GM13977 (cell line): ENCODE measurements around the gene ZNF217.
"Not testable (repeated sequence)": the region's sequence is repeated elsewhere in the genome, so short reads cannot be mapped to it uniquely, and the experiment has no call there.

Source experiments
- DNase-seq: peaks from one replicate; pipeline ENCODE4 v3.0.0; 2012; ENCODE audit warnings: low spot score
- in situ Hi-C: fragments of 300-500 bp; cut with MboI; formaldehyde crosslinking; loops from one replicate; pipeline ENCODE4 v1.12.0; 2022; ENCODE audit warnings: low sequenced_read_pairs, low pct_unique_long_range_greater_than_20kb, mixed read lengths, inconsistent platforms; ENCODE audit not compliant: unreplicated experiment
- TF ChIP-seq, protein P1 (sequence below): IDR thresholded peaks from 2 replicates; pipeline ENCODE4 v1.5.1; 2012; ENCODE audit warnings: mild to moderate bottlenecking, control low read depth; ENCODE audit not compliant: insufficient read depth; ENCODE audit errors: extremely low read depth, missing control alignments

ZNF217 gene

DNA sequence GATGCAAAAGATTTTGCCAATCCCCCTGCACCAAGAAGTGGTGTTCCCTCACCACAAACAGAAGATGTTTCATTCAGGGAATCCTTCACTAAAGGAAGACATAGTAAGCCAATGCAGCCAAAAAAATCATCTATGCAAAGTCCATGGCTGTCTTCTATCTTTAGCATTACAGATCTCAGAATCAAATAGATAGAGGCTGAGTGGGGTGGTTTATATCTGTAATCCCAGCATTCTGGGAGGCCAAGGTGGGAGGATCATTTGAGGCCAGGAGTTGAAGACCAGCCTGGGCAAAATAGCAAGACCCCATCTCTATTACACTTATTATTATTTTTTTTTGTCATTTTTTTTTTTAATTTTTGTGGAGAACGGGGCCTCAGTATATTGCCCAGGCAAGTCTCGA, 32.9 kb upstream of the ZNF217 start:
- in situ Hi-C loops, result no loop called here
- no peak for DNase-seq
- TF ChIP-seq, protein P1, sequence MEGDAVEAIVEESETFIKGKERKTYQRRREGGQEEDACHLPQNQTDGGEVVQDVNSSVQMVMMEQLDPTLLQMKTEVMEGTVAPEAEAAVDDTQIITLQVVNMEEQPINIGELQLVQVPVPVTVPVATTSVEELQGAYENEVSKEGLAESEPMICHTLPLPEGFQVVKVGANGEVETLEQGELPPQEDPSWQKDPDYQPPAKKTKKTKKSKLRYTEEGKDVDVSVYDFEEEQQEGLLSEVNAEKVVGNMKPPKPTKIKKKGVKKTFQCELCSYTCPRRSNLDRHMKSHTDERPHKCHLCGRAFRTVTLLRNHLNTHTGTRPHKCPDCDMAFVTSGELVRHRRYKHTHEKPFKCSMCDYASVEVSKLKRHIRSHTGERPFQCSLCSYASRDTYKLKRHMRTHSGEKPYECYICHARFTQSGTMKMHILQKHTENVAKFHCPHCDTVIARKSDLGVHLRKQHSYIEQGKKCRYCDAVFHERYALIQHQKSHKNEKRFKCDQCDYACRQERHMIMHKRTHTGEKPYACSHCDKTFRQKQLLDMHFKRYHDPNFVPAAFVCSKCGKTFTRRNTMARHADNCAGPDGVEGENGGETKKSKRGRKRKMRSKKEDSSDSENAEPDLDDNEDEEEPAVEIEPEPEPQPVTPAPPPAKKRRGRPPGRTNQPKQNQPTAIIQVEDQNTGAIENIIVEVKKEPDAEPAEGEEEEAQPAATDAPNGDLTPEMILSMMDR, result no peak

GRCh38 chr20:53625311-53626129, 31.9 kb upstream of the ZNF217 start:
- TF ChIP-seq, protein P1, result no peak
- no peak for DNase-seq
- in situ Hi-C loops, result no loop called here

- in situ Hi-C loops, DNase-seq: not testable (repeated sequence)
Measured at GRCh38 chr20:53624927-53625250, 31.2 kb upstream of the ZNF217 start.

DNA sequence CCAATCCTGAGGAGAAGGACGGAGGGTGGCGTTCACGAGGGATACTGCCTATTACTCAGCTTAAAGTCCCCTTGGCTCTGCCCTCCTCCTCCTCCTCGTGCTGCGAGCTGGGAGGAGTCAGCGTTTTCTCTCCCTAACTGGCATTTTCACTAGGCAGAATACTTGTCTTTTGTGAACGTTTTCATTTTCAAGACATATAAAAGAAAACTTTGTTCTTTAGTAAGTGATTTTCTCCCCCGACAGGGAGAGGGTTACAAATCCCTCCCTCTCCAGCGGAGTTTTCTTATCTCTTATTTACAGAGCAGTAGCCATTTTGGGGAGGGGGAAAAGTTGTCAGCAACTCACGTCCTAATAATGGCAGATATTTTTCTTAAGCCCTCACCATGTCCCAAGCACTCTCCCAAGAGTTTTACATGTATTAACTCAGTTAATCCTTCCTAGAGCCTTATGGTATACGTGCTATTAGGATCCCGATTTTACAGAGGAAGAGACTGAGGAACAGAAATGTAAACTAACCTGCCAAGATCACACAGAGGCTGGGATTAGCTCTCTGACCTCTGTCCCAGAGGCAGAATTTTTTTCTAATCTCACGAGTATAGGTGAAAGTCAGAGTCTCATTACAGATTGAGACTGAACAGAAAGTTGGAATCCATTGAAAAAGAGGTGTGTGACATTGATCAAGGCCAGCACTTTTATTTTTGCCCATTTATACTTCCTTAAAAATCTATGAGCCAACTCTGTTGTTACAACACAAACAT, 30.0 kb upstream of the ZNF217 start:
- no peak for DNase-seq
- TF ChIP-seq, protein P1, result no peak

GRCh38 chr20:53623134-53623453, 29.5 kb upstream of the ZNF217 start:
- no peak for DNase-seq
- in situ Hi-C loops, result no loop called here
- TF ChIP-seq, protein P1, result no peak

More for the DNA sequence above, 30.0 kb upstream of the ZNF217 start:
- in situ Hi-C loops, result no loop called here

GRCh38 chr20:53622247-53623133, 28.9 kb upstream of the ZNF217 start:
- TF ChIP-seq, protein P1, result no peak
- DNase-seq, result no peak
- in situ Hi-C loops, result no loop called here
